Mesothelial cell of epicardium (in vitro differentiated cells): Measurements from ENCODE around the gene DHRS3. TPM values are rescaled to one million over a fixed set of nuclear protein-coding genes. Genes with fewer than 3 reads are reported as not detected.

ENCODE experiments used
- DNase-seq, 2 experiments: peaks; one replicate each; pipeline ENCODE4 v3.0.0; 2021; ENCODE audit warnings: low spot score in 2 of 2; ENCODE audit not compliant: unreplicated experiment in 2 of 2
- H3K27ac Mint-ChIP-seq: 2 replicates; pipeline ENCODE4 v1.8.0; 2021; ENCODE audit warnings: mixed read lengths
- H3K27me3 Mint-ChIP-seq: 2 replicates; pipeline ENCODE4 v1.8.0; 2021; ENCODE audit warnings: low read depth, mixed read lengths
- H3K36me3 Mint-ChIP-seq: 2 replicates; pipeline ENCODE4 v1.8.0; 2021; ENCODE audit warnings: mixed read lengths
- H3K4me1 Mint-ChIP-seq: 2 replicates; pipeline ENCODE4 v1.8.0; 2021; ENCODE audit warnings: mixed read lengths
- H3K4me3 Mint-ChIP-seq: 2 replicates; pipeline ENCODE4 v1.8.0; 2021; ENCODE audit warnings: mild to moderate bottlenecking, moderate library complexity, mixed read lengths
- H3K9me3 Mint-ChIP-seq: 2 replicates; pipeline ENCODE4 v1.8.0; 2021; ENCODE audit warnings: mixed read lengths
- total RNA-seq: library from RNA; stranded (reverse); gene quantifications from 3 replicates; pipeline ENCODE4 v1.2.1, GENCODE V29; 2021
- TF ChIP-seq, protein P1 (sequence below): fragments of 200-600 bp; sonication (generic); IDR thresholded peaks from one replicate; pipeline ENCODE4 v1.5.0; 2021; ENCODE audit warnings: antibody characterized with exemption; ENCODE audit not compliant: unreplicated experiment

Gene DHRS3
- total RNA-seq, 1 donor from 2014 or later, result 1,086 TPM

DNA sequence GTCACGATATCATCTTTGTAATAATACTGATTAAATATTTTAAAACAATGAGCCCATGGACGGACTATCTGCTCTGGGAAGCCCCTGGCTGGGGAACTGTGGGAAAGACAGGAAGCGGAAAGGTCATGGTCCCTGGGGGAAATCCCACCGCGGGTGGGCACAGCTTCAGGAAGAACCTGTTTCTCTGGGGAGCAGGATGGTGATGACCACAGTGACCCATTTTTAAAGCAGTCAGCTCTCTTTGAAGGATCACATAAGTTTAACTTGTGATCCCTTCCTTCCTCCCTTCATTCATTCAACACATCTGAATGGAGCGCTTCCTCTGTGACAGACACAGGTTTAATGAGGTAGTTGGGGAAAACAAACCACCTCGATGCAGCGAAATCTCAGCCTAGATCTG, 73.0 kb downstream of the DHRS3 start:
- Mint-ChIP-seq H3K27ac (peak overlapping the region; percentile 93), H3K4me3 (no peak overlapping the region), H3K4me1 (peaks cover 64% of the 10 kb centered on the region), H3K27me3 (no peaks in the 10 kb centered on the region), H3K36me3 (no peaks in the 10 kb centered on the region), H3K9me3 (no peaks in the 10 kb centered on the region)
- DNase-seq, result no peak
- TF ChIP-seq, protein P1, sequence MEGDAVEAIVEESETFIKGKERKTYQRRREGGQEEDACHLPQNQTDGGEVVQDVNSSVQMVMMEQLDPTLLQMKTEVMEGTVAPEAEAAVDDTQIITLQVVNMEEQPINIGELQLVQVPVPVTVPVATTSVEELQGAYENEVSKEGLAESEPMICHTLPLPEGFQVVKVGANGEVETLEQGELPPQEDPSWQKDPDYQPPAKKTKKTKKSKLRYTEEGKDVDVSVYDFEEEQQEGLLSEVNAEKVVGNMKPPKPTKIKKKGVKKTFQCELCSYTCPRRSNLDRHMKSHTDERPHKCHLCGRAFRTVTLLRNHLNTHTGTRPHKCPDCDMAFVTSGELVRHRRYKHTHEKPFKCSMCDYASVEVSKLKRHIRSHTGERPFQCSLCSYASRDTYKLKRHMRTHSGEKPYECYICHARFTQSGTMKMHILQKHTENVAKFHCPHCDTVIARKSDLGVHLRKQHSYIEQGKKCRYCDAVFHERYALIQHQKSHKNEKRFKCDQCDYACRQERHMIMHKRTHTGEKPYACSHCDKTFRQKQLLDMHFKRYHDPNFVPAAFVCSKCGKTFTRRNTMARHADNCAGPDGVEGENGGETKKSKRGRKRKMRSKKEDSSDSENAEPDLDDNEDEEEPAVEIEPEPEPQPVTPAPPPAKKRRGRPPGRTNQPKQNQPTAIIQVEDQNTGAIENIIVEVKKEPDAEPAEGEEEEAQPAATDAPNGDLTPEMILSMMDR, result no peak

DNA sequence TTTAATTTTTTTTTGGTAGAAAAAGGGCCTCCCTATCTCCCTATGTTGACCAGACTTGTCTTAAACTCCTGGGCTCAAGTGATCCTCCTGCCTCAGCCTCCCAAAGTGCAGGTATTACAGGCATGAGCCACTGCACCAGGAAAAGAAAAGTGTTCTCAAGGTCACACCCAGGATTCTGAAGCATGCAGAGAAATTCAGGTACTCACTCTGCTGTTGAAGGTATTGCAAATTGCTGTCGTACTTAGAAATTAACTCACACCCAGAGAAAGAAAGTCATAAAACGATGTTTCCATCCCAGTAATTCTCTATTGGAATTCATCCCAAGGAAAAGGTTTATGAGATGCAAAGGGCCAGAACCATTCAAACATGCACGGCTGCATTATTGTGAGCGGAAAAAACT, 73.7 kb downstream of the DHRS3 start:
- H3K36me3 Mint-ChIP-seq, result no peaks in the 10 kb centered on the region
- no peaks in the 10 kb centered on the region for H3K9me3 Mint-ChIP-seq
- H3K27me3 Mint-ChIP-seq, result no peaks in the 10 kb centered on the region
- H3K27ac Mint-ChIP-seq, result peak overlapping the region; percentile 96
- H3K4me1 Mint-ChIP-seq, result peaks cover 58% of the 10 kb centered on the region
- DNase-seq, result no peak
- H3K4me3 Mint-ChIP-seq, result no peak overlapping the region
- TF ChIP-seq, protein P1, result no peak

DNA sequence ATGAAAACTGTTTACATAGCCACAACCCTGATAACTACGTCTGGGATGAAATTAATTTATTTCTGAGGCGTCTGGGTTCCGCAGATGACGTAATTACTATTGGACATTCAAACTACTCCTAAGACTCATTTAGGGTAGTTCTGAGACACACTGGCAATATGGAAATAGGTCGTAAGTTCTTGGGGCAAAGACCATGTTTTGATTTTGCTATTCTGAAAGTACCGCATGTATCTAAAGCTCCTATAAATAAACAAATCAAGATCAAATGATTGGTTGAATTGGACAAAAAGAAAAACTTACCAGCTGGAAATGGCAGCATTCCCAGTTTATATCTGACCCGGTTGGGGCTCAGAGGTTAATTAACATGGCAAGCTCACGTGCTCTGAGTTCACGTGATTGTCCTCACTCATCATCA, 74.3 kb downstream of the DHRS3 start:
- Mint-ChIP-seq H3K4me1 (peaks cover 53% of the 10 kb centered on the region), H3K9me3 (no peaks in the 10 kb centered on the region), H3K27me3 (no peaks in the 10 kb centered on the region), H3K4me3 (no peak overlapping the region), H3K27ac (peak overlapping the region; percentile 96), H3K36me3 (no peaks in the 10 kb centered on the region)
- DNase-seq, result no peak
- TF ChIP-seq, protein P1, result no peak

- Mint-ChIP-seq H3K27ac (peak overlapping the region; percentile 96), H3K36me3 (no peaks in the 10 kb centered on the region), H3K4me1 (peaks cover 54% of the 10 kb centered on the region), H3K4me3 (no peak overlapping the region), H3K27me3 (no peaks in the 10 kb centered on the region), H3K9me3 (no peaks in the 10 kb centered on the region)
- DNase-seq, result no peak
- TF ChIP-seq, protein P1, result no peak
These were observed 75.1 kb downstream of the DHRS3 start for GRCh38 chr1:12542616-12543592.

GRCh38 chr1:12542138-12542465, 75.9 kb downstream of the DHRS3 start:
- H3K4me3 Mint-ChIP-seq, result no peak overlapping the region
- peaks cover 56% of the 10 kb centered on the region for H3K4me1 Mint-ChIP-seq
- H3K9me3 Mint-ChIP-seq, result peaks cover 7% of the 10 kb centered on the region
- H3K27me3 Mint-ChIP-seq, result no peaks in the 10 kb centered on the region
- no peak for DNase-seq
- TF ChIP-seq, protein P1, result no peak
- H3K36me3 Mint-ChIP-seq, result peaks cover 6% of the 10 kb centered on the region
- peak overlapping the region; percentile 88 for H3K27ac Mint-ChIP-seq
